ENCODE results near the gene SPNS3. TPM values are rescaled to one million over a fixed set of nuclear protein-coding genes. Genes with fewer than 3 reads are reported as not detected.

The SPNS3 gene
- total and polyA plus RNA-seq, 9 of the 15 experiments (the other 6 are each of a cell fraction or from before 2014, with no cell fraction given): not detected

- TF ChIP-seq SRSF9 (IDR thresholded peaks at IDR 0.05; ENCODE audit: borderline replicate concordance, low read depth, low read length) (no peak), ELF1 (tag; IDR thresholded peaks at IDR 0.05) (no peak), ZNF778 (CRISPR knock-in tag; IDR thresholded peaks at IDR 0.05) (no peak), RAD51 (IDR thresholded peaks at IDR 0.05; ENCODE audit: borderline replicate concordance, low read depth) (no peak), ZNF830 (CRISPR knock-in tag; IDR thresholded peaks at IDR 0.05) (no peak), TCF3 (CRISPR knock-in tag; IDR thresholded peaks at IDR 0.05) (no peak)
- TF ChIP-seq, protein P1, sequence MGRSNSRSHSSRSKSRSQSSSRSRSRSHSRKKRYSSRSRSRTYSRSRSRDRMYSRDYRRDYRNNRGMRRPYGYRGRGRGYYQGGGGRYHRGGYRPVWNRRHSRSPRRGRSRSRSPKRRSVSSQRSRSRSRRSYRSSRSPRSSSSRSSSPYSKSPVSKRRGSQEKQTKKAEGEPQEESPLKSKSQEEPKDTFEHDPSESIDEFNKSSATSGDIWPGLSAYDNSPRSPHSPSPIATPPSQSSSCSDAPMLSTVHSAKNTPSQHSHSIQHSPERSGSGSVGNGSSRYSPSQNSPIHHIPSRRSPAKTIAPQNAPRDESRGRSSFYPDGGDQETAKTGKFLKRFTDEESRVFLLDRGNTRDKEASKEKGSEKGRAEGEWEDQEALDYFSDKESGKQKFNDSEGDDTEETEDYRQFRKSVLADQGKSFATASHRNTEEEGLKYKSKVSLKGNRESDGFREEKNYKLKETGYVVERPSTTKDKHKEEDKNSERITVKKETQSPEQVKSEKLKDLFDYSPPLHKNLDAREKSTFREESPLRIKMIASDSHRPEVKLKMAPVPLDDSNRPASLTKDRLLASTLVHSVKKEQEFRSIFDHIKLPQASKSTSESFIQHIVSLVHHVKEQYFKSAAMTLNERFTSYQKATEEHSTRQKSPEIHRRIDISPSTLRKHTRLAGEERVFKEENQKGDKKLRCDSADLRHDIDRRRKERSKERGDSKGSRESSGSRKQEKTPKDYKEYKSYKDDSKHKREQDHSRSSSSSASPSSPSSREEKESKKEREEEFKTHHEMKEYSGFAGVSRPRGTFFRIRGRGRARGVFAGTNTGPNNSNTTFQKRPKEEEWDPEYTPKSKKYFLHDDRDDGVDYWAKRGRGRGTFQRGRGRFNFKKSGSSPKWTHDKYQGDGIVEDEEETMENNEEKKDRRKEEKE (IDR thresholded peaks at IDR 0.05; ENCODE audit: borderline replicate concordance in 1 of 2, control insufficient read depth in 1 of 2, low read depth in 2 of 2, low read length in 1 of 2): no peak
- TF ChIP-seq, protein P2, sequence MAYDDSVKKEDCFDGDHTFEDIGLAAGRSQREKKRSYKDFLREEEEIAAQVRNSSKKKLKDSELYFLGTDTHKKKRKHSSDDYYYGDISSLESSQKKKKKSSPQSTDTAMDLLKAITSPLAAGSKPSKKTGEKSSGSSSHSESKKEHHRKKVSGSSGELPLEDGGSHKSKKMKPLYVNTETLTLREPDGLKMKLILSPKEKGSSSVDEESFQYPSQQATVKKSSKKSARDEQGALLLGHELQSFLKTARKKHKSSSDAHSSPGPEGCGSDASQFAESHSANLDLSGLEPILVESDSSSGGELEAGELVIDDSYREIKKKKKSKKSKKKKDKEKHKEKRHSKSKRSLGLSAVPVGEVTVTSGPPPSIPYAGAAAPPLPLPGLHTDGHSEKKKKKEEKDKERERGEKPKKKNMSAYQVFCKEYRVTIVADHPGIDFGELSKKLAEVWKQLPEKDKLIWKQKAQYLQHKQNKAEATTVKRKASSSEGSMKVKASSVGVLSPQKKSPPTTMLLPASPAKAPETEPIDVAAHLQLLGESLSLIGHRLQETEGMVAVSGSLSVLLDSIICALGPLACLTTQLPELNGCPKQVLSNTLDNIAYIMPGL (CRISPR knock-in tag; IDR thresholded peaks at IDR 0.05): no peak
These were observed 41.7 kb downstream of the SPNS3 start (continued) for GRCh38 chr17:4475463-4475862.

Data from K562 (cell line).